Body of pancreas (tissue), 4 donors: ENCODE measurements around the gene KIAA0232.
A peak's percentile ranks its signal among the peaks of the same experiment; 100 is the strongest.

Experiments used
- CTCF ChIP-seq, 7 experiments: fragments of 450-650 bp in 4 of 7; fragments of 200-600 bp in 3 of 7; sonication (generic) in 3 of 7; IDR thresholded peaks; one replicate each; pipeline ENCODE4 v1.5.1; 2016 to 2019; ENCODE audit warnings: antibody characterized with exemption in 7 of 7
- POLR2A ChIP-seq, 3 donors: fragments of 450-650 bp; IDR thresholded peaks; one replicate each; pipeline ENCODE4 v1.6.1; 2016; ENCODE audit warnings: antibody characterized with exemption in 3 of 3, mild to moderate bottlenecking in 2 of 3

- TF ChIP-seq CTCF (IDR thresholded peaks at IDR 0.05) (peak in 2 of 7 experiments; percentile 21 to 23), POLR2A (IDR thresholded peaks at IDR 0.05) (no peak)
Observed at GRCh38 chr4:6772223-6772928, 10.2 kb upstream of the KIAA0232 start.
